K562 (cell line): ENCODE measurements around the gene SSU72. TPM values are rescaled to one million over a fixed set of nuclear protein-coding genes. Genes with fewer than 3 reads are reported as not detected.

Experiments used
- ATF3 ChIP-seq, 2 experiments: fragments of 450-650 bp in 1 of 2; sonication (generic) in 1 of 2; formaldehyde crosslinking in 1 of 2; IDR thresholded peaks in 1 of 2; conservative IDR thresholded peaks in 1 of 2; 2 replicates each; pipeline versions ENCODE4 v1.6.1 to v1.8.1; 2016 to 2023; ENCODE audit warnings: mild to moderate bottlenecking in 2 of 2, moderate library complexity in 2 of 2, inconsistent platforms in 1 of 2, missing genetic modification reagents in 1 of 2
- BRCA1 ChIP-seq, 2 experiments: fragments of 450-650 bp in 1 of 2; sonication (generic) in 1 of 2; formaldehyde crosslinking in 1 of 2; IDR thresholded peaks; 2 replicates each; pipeline versions ENCODE4 v1.5.0 to v1.6.1; 2017 to 2020; ENCODE audit warnings: mild to moderate bottlenecking in 1 of 2, missing genetic modification reagents in 1 of 2
- HOMEZ ChIP-seq: fragments of 250-450 bp; sonication (Bioruptor Pico); IDR thresholded peaks from 2 replicates; pipeline ENCODE4 v1.4.0; 2020; ENCODE audit warnings: mild to moderate bottlenecking, moderate library complexity
- MYNN ChIP-seq, 2 experiments: sonication (generic); formaldehyde crosslinking in 1 of 2; IDR thresholded peaks; 2 replicates each; pipeline versions ENCODE4 v1.5.0 to v1.6.1; 2016 to 2020; ENCODE audit warnings: antibody characterized with exemption in 1 of 2, missing genetic modification reagents in 1 of 2
- POLR2AphosphoS5 ChIP-seq: IDR thresholded peaks from 2 replicates; pipeline ENCODE4 v1.6.1; 2011; ENCODE audit warnings: mild to moderate bottlenecking, low read depth, low read length, moderate library complexity; ENCODE audit not compliant: control insufficient read depth, insufficient read depth
- RBM22 ChIP-seq: fragments of 200-400 bp; formaldehyde crosslinking; IDR thresholded peaks from 2 replicates; pipeline ENCODE4 v1.6.1; 2018; ENCODE audit warnings: low read length, low read depth; ENCODE audit not compliant: poor library complexity, severe bottlenecking
- RFX7 ChIP-seq: fragments of 250-450 bp; sonication (Bioruptor Pico); IDR thresholded peaks from 2 replicates; pipeline ENCODE4 v1.5.1; 2021; ENCODE audit warnings: mild to moderate bottlenecking
- SAFB2 ChIP-seq: fragments of 200-400 bp; formaldehyde crosslinking; IDR thresholded peaks from 2 replicates; pipeline ENCODE4 v1.6.1; 2018; ENCODE audit warnings: borderline replicate concordance, low read length, low read depth, moderate library complexity; ENCODE audit not compliant: severe bottlenecking
- STAT6 ChIP-seq: sonication (generic); formaldehyde crosslinking; IDR thresholded peaks from 2 replicates; pipeline ENCODE4 v1.8.1; 2023; ENCODE audit warnings: mild to moderate bottlenecking, missing genetic modification reagents
- THRB ChIP-seq: fragments of 450-650 bp; formaldehyde crosslinking; conservative IDR thresholded peaks from 2 replicates; pipeline ENCODE4 v1.4.0; 2022; ENCODE audit warnings: mild to moderate bottlenecking, missing genetic modification characterization
- polyA plus RNA-seq, 8 experiments: library from polyadenylated mRNA; depleted of rRNA in 4 of 8; stranded (reverse) in 5 of 8; unstranded in 3 of 8; fragments of >200 nt; fragmentation: Nextera tagmentation in 2 of 8; fragmentation: Illumina TruSeq in 1 of 8; extraction: Ambion mirVana in 2 of 8; extraction: Trizol in 1 of 8; gene quantifications; 2 replicates each; pipeline versions ENCODE4 v1.2.1 to v1.2.3, GENCODE V29; 2011 to 2014; ENCODE audit warnings: inconsistent platforms in 1 of 8, missing spikeins in 1 of 8
- total RNA-seq, 7 experiments: library from RNA; depleted of rRNA in 6 of 7; stranded (reverse); fragments of >200 nt in 6 of 7; fragmentation: Illumina TruSeq in 2 of 7; extraction: Trizol in 2 of 7; gene quantifications; 2 replicates each; pipeline versions ENCODE4 v1.2.1 to v1.2.3, GENCODE V29; 2011 to 2021; ENCODE audit warnings: low replicate concordance in 1 of 7

The SSU72 gene
- total and polyA plus RNA-seq, 9 of the 15 experiments (the other 6 are each of a cell fraction or from before 2014, with no cell fraction given), result 70.8 to 201 (median 94.6) TPM

GRCh38 chr1:1614204-1614953, 39.7 kb upstream of the SSU72 start (continued):
- no peak for TF ChIP-seq STAT6 (CRISPR knock-in tag)
- 0 out of 2 replicates have a peak, but pooled peaks have one; percentile 5 for TF ChIP-seq ATF3 (IDR thresholded peaks at IDR 0.05)
- TF ChIP-seq ATF3 (CRISPR knock-in tag; conservative IDR thresholded peaks at IDR 0.05), result no peak
- no peak for TF ChIP-seq RBM22
- peak; percentile 46; the same call in 1 of the 2 replicates for TF ChIP-seq POLR2AphosphoS5
- no peak for TF ChIP-seq MYNN (IDR thresholded peaks at IDR 0.05)
- TF ChIP-seq MYNN (CRISPR knock-in tag; IDR thresholded peaks at IDR 0.05), result no peak
- no peak for TF ChIP-seq BRCA1 (IDR thresholded peaks at IDR 0.05)
- no peak for TF ChIP-seq BRCA1 (CRISPR knock-in tag; IDR thresholded peaks at IDR 0.05)
- no peak for TF ChIP-seq RFX7 (CRISPR knock-in tag)
- no peak for TF ChIP-seq SAFB2
- no peak for TF ChIP-seq HOMEZ (CRISPR knock-in tag)
- TF ChIP-seq THRB, result no peak
